H1 (cell line): ENCODE measurements around the gene KCNH1. TPM values are rescaled to one million over a fixed set of nuclear protein-coding genes. Genes with fewer than 3 reads are reported as not detected.

Source experiments
- CTCF ChIA-PET: fragments of 300-600 bp; sonication (Branson Sonifier 250); formaldehyde crosslinking; loops from one replicate; lab custom pipeline; 2021; ENCODE audit not compliant: partially characterized antibody; lab: Charles Lee
- POLR2A ChIA-PET: fragments of 300-600 bp; sonication (Branson Sonifier 250); formaldehyde crosslinking; loops from one replicate; lab custom pipeline; 2021; ENCODE audit warnings: inconsistent platforms; ENCODE audit not compliant: partially characterized antibody; lab: Charles Lee
- DNase-seq, 2 experiments: peaks; one replicate each; pipeline versions ENCODE4 v3.0.0 to v3.0.0-alpha.2; 2010 to 2022; ENCODE audit warnings: low spot score in 2 of 2, low read depth in 1 of 2, mixed read lengths in 1 of 2
- FAIRE-seq: peaks from 2 replicates; lab custom pipeline; 2011; peaks lifted over from hg19 to GRCh38; lab: Jason Lieb, UNC
- H2AFZ ChIP-seq: 2 replicates; pipeline ENCODE4 v1.8.1; 2012; ENCODE audit warnings: low read length, inconsistent platforms
- H2AK5ac ChIP-seq: 2 replicates; pipeline ENCODE4 v1.6.1; 2013; ENCODE audit warnings: low read depth, low read length
- H2BK120ac ChIP-seq: replicated peaks from 2 replicates; pipeline ENCODE3; 2013; ENCODE audit warnings: low read depth, low read length, inconsistent platforms
- H2BK12ac ChIP-seq: 2 replicates; pipeline ENCODE4 v1.6.1; 2013; ENCODE audit warnings: low read depth, low read length
- H2BK15ac ChIP-seq: 2 replicates; pipeline ENCODE4 v1.6.1; 2013; ENCODE audit warnings: low read length
- H2BK20ac ChIP-seq: 2 replicates; pipeline ENCODE4 v1.6.1; 2013; ENCODE audit warnings: low read length
- H2BK5ac ChIP-seq: 2 replicates; pipeline ENCODE4 v1.6.1; 2013; ENCODE audit warnings: low read depth, low read length
- H3K14ac ChIP-seq: 2 replicates; pipeline ENCODE4 v1.6.1; 2013; ENCODE audit warnings: inconsistent platforms; ENCODE audit not compliant: insufficient read length
- H3K18ac ChIP-seq: 2 replicates; pipeline ENCODE4 v1.6.1; 2013; ENCODE audit warnings: low read length; ENCODE audit errors: extremely low read depth
- H3K23ac ChIP-seq: 2 replicates; pipeline ENCODE4 v1.6.1; 2013; ENCODE audit warnings: inconsistent platforms; ENCODE audit not compliant: insufficient read length
- H3K23me2 ChIP-seq: 2 replicates; pipeline ENCODE4 v1.6.1; 2013; ENCODE audit warnings: low read depth, low read length
- H3K27ac ChIP-seq: 2 replicates; pipeline ENCODE4 v1.6.1; 2011; ENCODE audit warnings: low read depth, low read length, inconsistent platforms
- H3K27me3 ChIP-seq, 4 experiments: replicated peaks in 1 of 4; 1 replicate in 1 of 4; 2 replicates in 3 of 4; pipeline versions ENCODE4 v1.6.1 to v1.8.1; 2011 to 2013; ENCODE audit warnings: low read length in 3 of 4, mild to moderate bottlenecking in 3 of 4, inconsistent platforms in 2 of 4, mixed read lengths in 2 of 4, moderate library complexity in 1 of 4; ENCODE audit not compliant: control insufficient read depth in 3 of 4, insufficient read depth in 3 of 4; ENCODE audit errors: extremely low read depth in 1 of 4
- H3K36me3 ChIP-seq, 4 experiments: 2 replicates each; pipeline versions ENCODE4 v1.6.1 to v1.8.1; 2011 to 2013; ENCODE audit warnings: mild to moderate bottlenecking in 4 of 4, low read length in 3 of 4, moderate library complexity in 2 of 4, control low read depth in 1 of 4, inconsistent platforms in 1 of 4; ENCODE audit not compliant: insufficient read depth in 4 of 4, control insufficient read depth in 2 of 4
- H3K4ac ChIP-seq: replicated peaks from 2 replicates; pipeline ENCODE3; 2013; ENCODE audit warnings: low read length, low read depth, mixed read lengths, inconsistent platforms; ENCODE audit not compliant: insufficient read length
- H3K4me1 ChIP-seq, 4 experiments: replicated peaks in 1 of 4; 1 replicate in 1 of 4; 2 replicates in 3 of 4; pipeline versions ENCODE4 v1.6.1 to v1.8.1; 2011 to 2013; ENCODE audit warnings: low read length in 3 of 4, inconsistent platforms in 2 of 4, mixed read lengths in 1 of 4; ENCODE audit not compliant: insufficient read depth in 4 of 4, control insufficient read depth in 3 of 4
- H3K4me2 ChIP-seq, 2 experiments: 2 replicates each; pipeline versions ENCODE4 v1.6.1 to v1.8.1; 2011 to 2013; ENCODE audit warnings: low read depth in 2 of 2, low read length in 2 of 2, control low read depth in 1 of 2, inconsistent platforms in 1 of 2, mild to moderate bottlenecking in 1 of 2; ENCODE audit not compliant: insufficient read depth in 1 of 2
- H3K4me3 ChIP-seq, 4 experiments: fragments of 200-600, 300-600 bp in 1 of 4; sonication (generic), shearing (Covaris generic), sonication (Bioruptor Twin) in 1 of 4; 2 replicates each; pipeline versions ENCODE4 v1.5.1 to v1.8.1; 2011 to 2016; ENCODE audit warnings: low read length in 4 of 4, low read depth in 3 of 4, control low read depth in 2 of 4, inconsistent platforms in 2 of 4, mild to moderate bottlenecking in 2 of 4, mixed read lengths in 1 of 4, moderate library complexity in 1 of 4; ENCODE audit not compliant: insufficient read depth in 2 of 4; ENCODE audit errors: extremely low read depth in 1 of 4
- H3K56ac ChIP-seq: replicated peaks from 2 replicates; pipeline ENCODE3; 2013; ENCODE audit warnings: low read depth, mild to moderate bottlenecking, mixed read lengths, low read length, inconsistent platforms; ENCODE audit not compliant: insufficient read length
- H3K79me1 ChIP-seq: 2 replicates; pipeline ENCODE4 v1.6.1; 2013; ENCODE audit warnings: low read depth, low read length, control low read depth
- H3K79me2 ChIP-seq, 2 experiments: 2 replicates each; pipeline versions ENCODE4 v1.6.1 to v1.8.1; 2012 to 2013; ENCODE audit warnings: low read length in 2 of 2, mild to moderate bottlenecking in 2 of 2, inconsistent platforms in 1 of 2; ENCODE audit not compliant: insufficient read depth in 2 of 2, control insufficient read depth in 1 of 2
- H3K9ac ChIP-seq, 4 experiments: replicated peaks in 1 of 4; 1 replicate in 1 of 4; 2 replicates in 3 of 4; pipeline versions ENCODE4 v1.6.1 to v1.8.1; 2011 to 2013; ENCODE audit warnings: low read depth in 3 of 4, low read length in 3 of 4, control low read depth in 2 of 4, mild to moderate bottlenecking in 2 of 4, moderate library complexity in 2 of 4, inconsistent platforms in 1 of 4; ENCODE audit errors: extremely low read depth in 1 of 4
- H3K9me3 ChIP-seq, 2 experiments: 2 replicates each; pipeline versions ENCODE4 v1.6.1 to v1.8.1; 2012 to 2013; ENCODE audit warnings: mild to moderate bottlenecking in 2 of 2, moderate library complexity in 2 of 2, control low read depth in 1 of 2, inconsistent platforms in 1 of 2, low read depth in 1 of 2, low read length in 1 of 2, mixed read lengths in 1 of 2; ENCODE audit not compliant: insufficient read depth in 2 of 2
- H4K20me1 ChIP-seq, 2 experiments: replicated peaks in 1 of 2; 2 replicates each; pipeline versions ENCODE3 to v1.8.1; 2011 to 2013; ENCODE audit warnings: inconsistent platforms in 2 of 2, low read length in 2 of 2, mild to moderate bottlenecking in 1 of 2; ENCODE audit not compliant: insufficient read depth in 2 of 2, control insufficient read depth in 1 of 2
- H4K5ac ChIP-seq: 2 replicates; pipeline ENCODE4 v1.6.1; 2013; ENCODE audit warnings: low read length, low read depth, mixed read lengths, inconsistent platforms; ENCODE audit not compliant: insufficient read length
- H4K8ac ChIP-seq: 2 replicates; pipeline ENCODE4 v1.8.0; 2013; ENCODE audit warnings: mild to moderate bottlenecking, moderate library complexity, low read length, inconsistent platforms; ENCODE audit not compliant: insufficient read depth; ENCODE audit errors: extremely low read depth
- H4K91ac ChIP-seq: replicated peaks from 2 replicates; pipeline ENCODE3; 2013; ENCODE audit warnings: low read length, mixed read lengths, inconsistent platforms; ENCODE audit not compliant: insufficient read length
- ASH2L ChIP-seq: fragments of 200-600, 300-600 bp; sonication (generic); IDR thresholded peaks from one replicate; pipeline ENCODE4 v1.7.1; 2017; ENCODE audit warnings: low read length
- ATF2 ChIP-seq: IDR thresholded peaks from 2 replicates; pipeline ENCODE4 v1.6.1; 2012; ENCODE audit warnings: low read length, inconsistent platforms
- CTCF ChIP-seq, 3 experiments: IDR thresholded peaks; 1 replicate in 2 of 3; 2 replicates in 1 of 3; pipeline versions ENCODE4 v1.5.1 to v1.6.1; 2011; ENCODE audit warnings: low read length in 3 of 3, mild to moderate bottlenecking in 3 of 3, inconsistent platforms in 2 of 3, low read depth in 1 of 3, moderate library complexity in 1 of 3; ENCODE audit not compliant: insufficient read depth in 1 of 3; ENCODE audit errors: control extremely low read depth in 1 of 3
- HDAC2 ChIP-seq, 2 experiments: fragments of 300-600 bp in 1 of 2; sonication (generic) in 1 of 2; IDR thresholded peaks; 2 replicates each; pipeline ENCODE4 v1.6.1; 2011 to 2012; ENCODE audit warnings: low read depth in 2 of 2, low read length in 2 of 2, mild to moderate bottlenecking in 2 of 2, moderate library complexity in 2 of 2, borderline replicate concordance in 1 of 2, inconsistent platforms in 1 of 2
- JUND ChIP-seq: IDR thresholded peaks from 2 replicates; pipeline ENCODE4 v1.6.1; 2011; ENCODE audit warnings: mild to moderate bottlenecking, improper control_type of control experiment, low read length
- KDM5A ChIP-seq: fragments of 200-600 bp; IDR thresholded peaks from 2 replicates; pipeline ENCODE4 v1.7.1; 2012; ENCODE audit warnings: mild to moderate bottlenecking, low read length, inconsistent platforms, mixed read lengths
- PHF8 ChIP-seq: fragments of 200-600 bp; sonication (generic); conservative IDR thresholded peaks from 2 replicates; pipeline ENCODE4 v1.7.1; 2012; ENCODE audit warnings: low read depth, mild to moderate bottlenecking, inconsistent platforms, low read length, moderate library complexity
- SIX5 ChIP-seq: IDR thresholded peaks from 2 replicates; pipeline ENCODE4 v1.6.1; 2011; ENCODE audit warnings: mild to moderate bottlenecking, low read depth, low read length
- SP4 ChIP-seq: IDR thresholded peaks from 2 replicates; pipeline ENCODE4 v1.6.1; 2012; ENCODE audit warnings: low read length, inconsistent platforms
- TAF7 ChIP-seq: optimal IDR thresholded peaks from 2 replicates; pipeline ENCODE3; 2011; ENCODE audit warnings: low read depth, mild to moderate bottlenecking, inconsistent platforms, low read length, moderate library complexity, borderline replicate concordance
- WGBS, 2 experiments: shearing (Covaris generic) in 1 of 2; methylation state at CpG; one replicate each; pipeline versions ENCODE4 v1.1.6 to v1.1.7; 2013 to 2015; ENCODE audit warnings: low lambda C conversion rate in 2 of 2, mixed read lengths in 2 of 2, inconsistent platforms in 1 of 2, low coverage in 1 of 2, missing lambda C conversion rate in 1 of 2; ENCODE audit not compliant: insufficient replicate concordance in 2 of 2, insufficient coverage in 1 of 2, insufficient read length in 1 of 2; ENCODE audit errors: extremely low coverage in 1 of 2, missing lambda C conversion rate in 1 of 2; 5-methylcytosine and 5-hydroxymethylcytosine counted together
- polyA plus RNA-seq, 7 experiments: library from polyadenylated mRNA; depleted of rRNA in 3 of 7; stranded (reverse) in 5 of 7; unstranded in 2 of 7; fragments of >200 nt in 5 of 7; fragments of 200-250 nt in 2 of 7; gene quantifications; 1 replicate in 5 of 7; 2 replicates in 1 of 7; 4 replicates in 1 of 7; pipeline versions ENCODE4 v1.2.1 to v1.2.3, GENCODE V29; 2011 to 2013; ENCODE audit warnings: missing spikeins in 2 of 7, mixed read lengths in 2 of 7
- total RNA-seq: library from RNA; stranded (reverse); fragmentation: NEBNext Ultra II Directional; extraction: Animal tissue kit (Norgen Biotek cat#: 25700); gene quantifications from 2 replicates; pipeline ENCODE4 v1.2.1, GENCODE V29; 2021

KCNH1 gene
- total and polyA plus RNA-seq, 2 of the 8 experiments (the other 6 are each of a cell fraction or from before 2014, with no cell fraction given) = 0.27 to 0.34 TPM

GRCh38 chr1:210908257-210908656, 225.7 kb downstream of the KCNH1 start:
- H2BK20ac ChIP-seq = no peak overlapping the region
- H4K91ac ChIP-seq = no peak overlapping the region
- H3K4me2 ChIP-seq = no peak overlapping the region
- H2BK15ac ChIP-seq = no peak overlapping the region
- no peak overlapping the region for H4K5ac ChIP-seq
- H3K27ac ChIP-seq = no peak overlapping the region
- H3K56ac ChIP-seq = no peak overlapping the region
- FAIRE-seq = no peak
- no peak overlapping the region for H3K4ac ChIP-seq
- no peak overlapping the region for H3K14ac ChIP-seq
- POLR2A ChIA-PET = no interaction called here
- H2AK5ac ChIP-seq = no peak overlapping the region
- H3K79me2 ChIP-seq = no peaks in the 10 kb centered on the region
- no peaks in the 10 kb centered on the region for H3K9me3 ChIP-seq
- no peak overlapping the region for H4K8ac ChIP-seq
- no peak for DNase-seq
- no peak overlapping the region for H2BK5ac ChIP-seq
- H3K4me3 ChIP-seq = no peak overlapping the region
- H4K20me1 ChIP-seq = no peaks in the 10 kb centered on the region
- H3K23me2 ChIP-seq = no peaks in the 10 kb centered on the region
- H2BK12ac ChIP-seq = no peak overlapping the region
- CTCF ChIA-PET = interaction anchor here (1.1 kb wide), 1 partner anchor 226 kb away, joined by 3 read pairs; the partner anchor contains the start of gene KCNH1
- H3K4me1 ChIP-seq = no peaks in the 10 kb centered on the region
- H2BK120ac ChIP-seq = no peak overlapping the region
- H2AFZ ChIP-seq = peak overlapping the region; percentile 7; the same call in 1 of the 2 replicates
- H3K27me3 ChIP-seq = no peaks in the 10 kb centered on the region
- no peaks in the 10 kb centered on the region for H3K79me1 ChIP-seq
- H3K9ac ChIP-seq = no peak overlapping the region
- WGBS, 2 experiments = 90% methylated on average over 5 of the region's 5 CpGs; no CpG with 5 or more reads in 1 of the 2 experiments
- no peaks in the 10 kb centered on the region; a peak in 1 of 8 replicates for H3K36me3 ChIP-seq
- no peak overlapping the region for H3K23ac ChIP-seq
- no peak overlapping the region for H3K18ac ChIP-seq
- TF ChIP-seq SP4 (no peak), TAF7 (no peak), HDAC2 (IDR thresholded peaks at IDR 0.05; ENCODE audit: borderline replicate concordance in 1 of 2, low read depth in 2 of 2, low read length in 2 of 2) (no peak), ASH2L (no peak), ATF2 (no peak), JUND (no peak), SIX5 (no peak), PHF8 (no peak), CTCF (IDR thresholded peaks at IDR 0.05; ENCODE audit: control extremely low read depth in 1 of 3, insufficient read depth in 1 of 3, low read depth in 1 of 3, low read length in 3 of 3) (no peak), KDM5A (no peak)
